Measurements from ENCODE around the gene MICB.

DNA sequence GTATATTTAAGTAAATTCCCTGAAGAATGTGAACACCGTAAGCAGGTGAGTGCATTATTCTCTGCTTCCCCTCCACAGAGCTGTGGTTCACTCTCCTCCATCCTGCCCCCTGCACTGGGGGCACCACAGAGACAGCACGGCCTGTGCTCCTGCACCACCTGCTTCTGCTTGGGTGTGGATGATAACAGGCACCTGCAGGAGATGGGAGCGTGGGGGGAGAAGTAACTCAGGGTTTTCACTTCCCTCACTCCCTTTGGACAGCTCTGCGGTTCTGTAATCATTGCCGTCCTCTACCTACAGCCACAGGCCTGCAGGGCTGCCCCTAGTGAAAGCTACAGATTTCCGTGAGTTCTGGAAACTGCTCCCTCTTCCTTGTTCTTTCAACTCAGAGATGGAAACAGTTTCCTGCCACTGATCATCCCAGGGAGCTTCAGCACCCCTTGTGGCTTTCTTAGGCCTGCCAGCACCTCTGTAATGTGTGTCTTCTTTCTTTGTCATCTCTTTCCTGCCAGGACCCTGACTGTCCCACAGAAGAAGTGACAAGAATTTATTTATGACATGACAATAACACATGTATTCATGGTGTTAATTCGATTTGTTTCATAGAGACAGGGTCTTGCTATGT, 21.3 kb upstream of the MICB start:
- TF ChIP-seq, protein P1, sequence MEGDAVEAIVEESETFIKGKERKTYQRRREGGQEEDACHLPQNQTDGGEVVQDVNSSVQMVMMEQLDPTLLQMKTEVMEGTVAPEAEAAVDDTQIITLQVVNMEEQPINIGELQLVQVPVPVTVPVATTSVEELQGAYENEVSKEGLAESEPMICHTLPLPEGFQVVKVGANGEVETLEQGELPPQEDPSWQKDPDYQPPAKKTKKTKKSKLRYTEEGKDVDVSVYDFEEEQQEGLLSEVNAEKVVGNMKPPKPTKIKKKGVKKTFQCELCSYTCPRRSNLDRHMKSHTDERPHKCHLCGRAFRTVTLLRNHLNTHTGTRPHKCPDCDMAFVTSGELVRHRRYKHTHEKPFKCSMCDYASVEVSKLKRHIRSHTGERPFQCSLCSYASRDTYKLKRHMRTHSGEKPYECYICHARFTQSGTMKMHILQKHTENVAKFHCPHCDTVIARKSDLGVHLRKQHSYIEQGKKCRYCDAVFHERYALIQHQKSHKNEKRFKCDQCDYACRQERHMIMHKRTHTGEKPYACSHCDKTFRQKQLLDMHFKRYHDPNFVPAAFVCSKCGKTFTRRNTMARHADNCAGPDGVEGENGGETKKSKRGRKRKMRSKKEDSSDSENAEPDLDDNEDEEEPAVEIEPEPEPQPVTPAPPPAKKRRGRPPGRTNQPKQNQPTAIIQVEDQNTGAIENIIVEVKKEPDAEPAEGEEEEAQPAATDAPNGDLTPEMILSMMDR (IDR thresholded peaks at IDR 0.05; ENCODE audit: low read depth, low read length, poor library complexity, severe bottlenecking): peak; percentile 49
- no peak for TF ChIP-seq EZH2phosphoT487 (IDR thresholded peaks at IDR 0.05; ENCODE audit: borderline replicate concordance, low read length)

All from DOHH2 (cell line).